ENCODE data around the gene ZNF544. TPM values are rescaled to one million over a fixed set of nuclear protein-coding genes. Genes with fewer than 3 reads are reported as not detected.

ZNF544 gene
- total RNA-seq, 1 donor: 35.6 TPM

GRCh38 chr19:58203814-58204475 is 24.8 kb upstream of the ZNF544 start:
- DNase-seq (ENCODE audit: low read depth): no peak
- no peak overlapping the region for H3K4me3 ChIP-seq (ENCODE audit: low read depth, low read length)
- TF ChIP-seq CTCF (IDR thresholded peaks at IDR 0.05; ENCODE audit: insufficient read depth, low read length): no peak

DNA sequence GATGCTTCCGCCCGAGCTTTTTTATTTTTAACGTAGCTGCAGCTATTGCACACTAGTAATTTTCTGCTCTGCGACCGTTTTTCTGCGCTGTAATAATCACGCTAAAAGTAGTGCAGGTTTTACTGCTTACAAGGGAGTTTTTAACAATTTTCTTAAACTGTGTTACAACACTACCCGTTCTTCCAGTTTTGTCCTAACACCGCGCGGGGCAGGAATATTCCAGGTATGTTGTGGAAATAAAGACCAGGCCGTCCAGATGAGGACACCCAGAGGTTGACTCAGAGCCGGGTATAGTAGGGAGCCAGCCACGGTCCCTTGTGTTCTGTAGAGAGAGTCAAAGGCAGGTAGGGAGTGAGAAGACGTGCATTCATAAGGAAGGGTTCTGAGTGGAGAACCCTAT is 24.1 kb upstream of the ZNF544 start:
- TF ChIP-seq CTCF (IDR thresholded peaks at IDR 0.05; ENCODE audit: insufficient read depth, low read length): no peak
- no peak overlapping the region for H3K4me3 ChIP-seq (ENCODE audit: low read depth, low read length)
- DNase-seq (ENCODE audit: low read depth): no peak

DNA sequence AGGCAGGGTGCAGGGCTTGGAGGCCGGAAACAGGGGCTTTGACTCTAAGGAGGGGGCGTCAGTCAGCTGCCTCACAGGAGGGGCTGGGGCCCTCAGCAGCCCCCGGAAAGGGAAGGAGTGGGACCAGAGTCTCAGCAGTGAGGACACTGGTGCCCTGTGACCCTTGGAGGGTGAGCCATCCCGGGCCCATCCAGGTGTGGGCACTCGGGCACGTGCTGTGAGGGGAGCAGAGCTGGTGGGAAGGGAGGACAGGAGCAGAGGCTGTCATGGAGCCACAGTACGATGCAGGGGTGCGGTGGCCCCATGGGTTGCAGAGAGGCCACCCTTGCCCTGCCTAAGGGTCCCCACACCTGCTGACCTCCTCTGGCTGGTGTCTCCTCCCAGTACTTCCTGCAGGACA is 19.1 kb upstream of the ZNF544 start:
- H3K4me3 ChIP-seq (ENCODE audit: low read depth, low read length): no peak overlapping the region
- no peak for TF ChIP-seq CTCF (IDR thresholded peaks at IDR 0.05; ENCODE audit: insufficient read depth, low read length)
- no peak for DNase-seq (ENCODE audit: low read depth)

DNA sequence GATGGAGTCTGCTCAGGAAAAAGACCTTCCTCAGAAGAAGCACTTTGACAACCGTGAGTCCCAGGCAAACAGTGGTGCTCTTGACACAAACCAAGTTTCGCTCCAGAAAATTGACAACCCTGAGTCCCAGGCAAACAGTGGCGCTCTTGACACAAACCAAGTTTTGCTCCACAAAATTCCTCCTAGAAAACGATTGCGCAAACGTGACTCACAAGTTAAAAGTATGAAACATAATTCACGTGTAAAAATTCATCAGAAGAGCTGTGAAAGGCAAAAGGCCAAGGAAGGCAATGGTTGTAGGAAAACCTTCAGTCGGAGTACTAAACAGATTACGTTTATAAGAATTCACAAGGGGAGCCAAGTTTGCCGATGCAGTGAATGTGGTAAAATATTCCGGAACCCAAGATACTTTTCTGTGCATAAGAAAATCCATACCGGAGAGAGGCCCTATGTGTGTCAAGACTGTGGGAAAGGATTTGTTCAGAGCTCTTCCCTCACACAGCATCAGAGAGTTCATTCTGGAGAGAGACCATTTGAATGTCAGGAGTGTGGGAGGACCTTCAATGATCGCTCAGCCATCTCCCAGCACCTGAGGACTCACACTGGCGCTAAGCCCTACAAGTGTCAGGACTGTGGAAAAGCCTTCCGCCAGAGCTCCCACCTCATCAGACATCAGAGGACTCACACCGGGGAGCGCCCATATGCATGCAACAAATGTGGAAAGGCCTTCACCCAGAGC is 16.2 kb upstream of the ZNF544 start:
- no peak overlapping the region for H3K4me3 ChIP-seq (ENCODE audit: low read depth, low read length)
- no peak for DNase-seq (ENCODE audit: low read depth)
- TF ChIP-seq CTCF (IDR thresholded peaks at IDR 0.05; ENCODE audit: insufficient read depth, low read length): no peak

DNA sequence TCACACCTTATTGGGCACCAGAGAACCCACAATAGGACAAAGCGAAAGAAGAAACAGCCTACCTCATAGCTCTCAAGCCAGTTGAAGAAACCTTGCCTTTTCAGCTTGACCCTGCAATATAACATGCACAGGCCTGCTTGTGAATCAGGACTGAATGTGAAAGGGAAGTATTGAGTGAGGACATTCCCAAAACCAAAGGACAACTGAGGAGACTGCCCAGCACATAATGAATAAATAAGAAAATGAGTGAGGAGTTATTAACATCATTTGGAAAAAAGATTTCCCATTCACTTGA is 15.7 kb upstream of the ZNF544 start:
- no peak overlapping the region for H3K4me3 ChIP-seq (ENCODE audit: low read depth, low read length)
- TF ChIP-seq CTCF (IDR thresholded peaks at IDR 0.05; ENCODE audit: insufficient read depth, low read length): no peak
- DNase-seq (ENCODE audit: low read depth): no peak

DNA sequence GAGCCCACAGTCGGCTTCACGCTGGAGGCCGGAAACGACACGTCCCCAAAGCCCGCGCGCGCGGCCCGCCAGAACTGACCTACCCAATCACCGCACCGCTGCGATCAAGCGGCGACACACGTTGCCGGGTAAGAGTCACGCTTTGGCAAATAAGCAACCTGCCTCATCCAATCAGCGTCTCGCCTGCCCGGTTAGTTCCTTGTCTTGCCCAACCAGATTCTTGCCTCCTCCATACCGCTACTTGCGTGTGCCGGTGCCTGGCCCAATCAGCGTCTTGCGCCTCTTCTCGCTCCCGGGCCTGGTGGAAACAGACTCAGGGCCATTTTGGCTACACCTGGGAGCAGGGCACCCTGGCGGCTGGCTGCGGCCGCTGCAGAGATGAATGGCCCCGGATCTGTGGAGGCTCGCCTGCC is 11.6 kb upstream of the ZNF544 start:
- TF ChIP-seq CTCF (IDR thresholded peaks at IDR 0.05; ENCODE audit: insufficient read depth, low read length): no peak
- no peak for DNase-seq (ENCODE audit: low read depth)
- H3K4me3 ChIP-seq (ENCODE audit: low read depth, low read length): no peak overlapping the region
